Measurements from ENCODE around the gene DNAJB12. TPM values are rescaled to one million over a fixed set of nuclear protein-coding genes. Genes with fewer than 3 reads are reported as not detected.
"Not testable (repeated sequence)": the region's sequence is repeated elsewhere in the genome, so short reads cannot be mapped to it uniquely, and the experiment has no call there.

Gene DNAJB12
- total and polyA plus RNA-seq, 3 donors from 2014 or later, result 50.3 to 57.6 (median 52.4) TPM

GRCh38 chr10:72330069-72330426 is 24.7 kb downstream of the DNAJB12 start:
- Histone ChIP-seq H3K9me3 (no peaks in the 10 kb centered on the region), H3K4me3 (no peak overlapping the region), H3K27me3 (no peaks in the 10 kb centered on the region), H3K4me1 (peaks cover 81% of the 10 kb centered on the region), H3K36me3 (ENCODE audit: low read depth, missing control alignments) (no peaks in the 10 kb centered on the region), H3K27ac (peak overlapping the region; percentile 74 to 83)
- intact Hi-C loops (cut with DNase I; ENCODE audit: low total_unique reads), result loop anchor here (10.0 kb wide), 4 partner anchors 55 to 435 kb away; partner anchors contain the start of genes CHST3 and DDIT4
- no peak for DNase-seq
- WGBS, 2 donors, result 47 to 63% methylated on average over 2 of the region's 2 CpGs
- TF ChIP-seq, protein P1, sequence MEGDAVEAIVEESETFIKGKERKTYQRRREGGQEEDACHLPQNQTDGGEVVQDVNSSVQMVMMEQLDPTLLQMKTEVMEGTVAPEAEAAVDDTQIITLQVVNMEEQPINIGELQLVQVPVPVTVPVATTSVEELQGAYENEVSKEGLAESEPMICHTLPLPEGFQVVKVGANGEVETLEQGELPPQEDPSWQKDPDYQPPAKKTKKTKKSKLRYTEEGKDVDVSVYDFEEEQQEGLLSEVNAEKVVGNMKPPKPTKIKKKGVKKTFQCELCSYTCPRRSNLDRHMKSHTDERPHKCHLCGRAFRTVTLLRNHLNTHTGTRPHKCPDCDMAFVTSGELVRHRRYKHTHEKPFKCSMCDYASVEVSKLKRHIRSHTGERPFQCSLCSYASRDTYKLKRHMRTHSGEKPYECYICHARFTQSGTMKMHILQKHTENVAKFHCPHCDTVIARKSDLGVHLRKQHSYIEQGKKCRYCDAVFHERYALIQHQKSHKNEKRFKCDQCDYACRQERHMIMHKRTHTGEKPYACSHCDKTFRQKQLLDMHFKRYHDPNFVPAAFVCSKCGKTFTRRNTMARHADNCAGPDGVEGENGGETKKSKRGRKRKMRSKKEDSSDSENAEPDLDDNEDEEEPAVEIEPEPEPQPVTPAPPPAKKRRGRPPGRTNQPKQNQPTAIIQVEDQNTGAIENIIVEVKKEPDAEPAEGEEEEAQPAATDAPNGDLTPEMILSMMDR (IDR thresholded peaks at IDR 0.05), result no peak

DNA sequence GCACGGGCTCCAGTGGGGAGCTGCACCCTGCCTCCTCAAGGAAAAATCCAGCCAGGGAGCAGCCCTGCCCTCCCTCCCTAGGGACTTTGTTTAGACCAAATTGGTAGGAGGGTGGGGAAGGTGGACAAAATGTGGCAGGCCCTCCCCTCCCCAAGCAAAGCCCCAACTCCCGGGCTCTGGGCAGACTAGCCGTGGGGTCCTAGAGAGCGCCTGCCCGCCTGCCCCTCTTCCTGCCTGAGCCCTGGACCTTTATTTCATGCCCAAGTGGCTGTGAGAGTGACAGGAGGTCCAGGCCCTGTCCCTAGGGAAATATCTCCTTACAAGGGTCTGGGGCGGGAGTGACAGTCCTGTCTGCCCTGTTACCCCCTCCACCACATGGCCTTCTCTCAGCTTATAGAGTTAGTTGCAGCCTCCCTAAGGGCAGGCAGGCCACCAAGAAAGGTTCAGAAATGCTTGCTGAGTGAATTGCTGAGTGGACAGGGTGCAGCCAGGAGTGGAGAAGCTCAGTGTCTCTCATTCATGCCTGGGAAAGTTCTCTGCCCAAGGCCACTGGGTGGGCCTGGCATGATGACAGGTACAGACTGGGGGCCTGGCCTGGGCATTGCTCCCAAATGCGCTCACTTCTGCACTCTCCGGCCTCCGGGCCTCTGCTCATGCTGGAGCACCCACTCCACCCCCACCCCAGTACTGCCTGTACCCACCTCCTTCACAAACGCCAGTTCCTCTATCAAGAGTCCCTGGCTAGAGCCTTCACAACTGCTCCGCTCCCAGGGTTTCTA is 25.2 kb downstream of the DNAJB12 start:
- no peaks in the 10 kb centered on the region for H3K9me3 ChIP-seq
- 43 to 70% methylated on average over 7 to 11 of the region's 11 CpGs for WGBS, 2 donors

GRCh38 chr10:72328829-72329204 is 25.9 kb downstream of the DNAJB12 start:
- Histone ChIP-seq H3K4me1 (peaks cover 73% of the 10 kb centered on the region), H3K27me3 (no peaks in the 10 kb centered on the region), H3K9me3 (no peaks in the 10 kb centered on the region), H3K4me3 (no peak overlapping the region), H3K36me3 (ENCODE audit: low read depth, missing control alignments) (no peaks in the 10 kb centered on the region), H3K27ac (peak overlapping the region; percentile 74 to 83)
- no peak for DNase-seq
- intact Hi-C loops (cut with DNase I; ENCODE audit: low total_unique reads), result no loop called here
- 38 to 60% methylated on average over 2 to 5 of the region's 5 CpGs for WGBS, 2 donors
- TF ChIP-seq, protein P1 (IDR thresholded peaks at IDR 0.05), result no peak
- TF ChIP-seq POLR2A (IDR thresholded peaks at IDR 0.05), result no peak

More for the DNA sequence above, 25.2 kb downstream of the DNAJB12 start:
- Histone ChIP-seq H3K4me1 (peaks cover 80% of the 10 kb centered on the region), H3K27ac (peak overlapping the region; percentile 74 to 83), H3K27me3 (no peaks in the 10 kb centered on the region), H3K36me3 (ENCODE audit: low read depth, missing control alignments) (no peaks in the 10 kb centered on the region), H3K4me3 (no peak overlapping the region)
- peak; percentile 77 for DNase-seq
- TF ChIP-seq, protein P1 (IDR thresholded peaks at IDR 0.05), result no peak
- no peak for TF ChIP-seq POLR2A (IDR thresholded peaks at IDR 0.05)
- intact Hi-C loops (cut with DNase I; ENCODE audit: low total_unique reads), result loop anchor here (10.0 kb wide), 4 partner anchors 55 to 435 kb away; partner anchors contain the start of genes CHST3 and DDIT4

GRCh38 chr10:72328045-72328828 is 26.5 kb downstream of the DNAJB12 start:
- Histone ChIP-seq H3K27ac (peak overlapping the region; percentile 74 to 83), H3K36me3 (ENCODE audit: low read depth, missing control alignments) (no peaks in the 10 kb centered on the region), H3K27me3 (no peaks in the 10 kb centered on the region), H3K4me3 (no peak overlapping the region), H3K9me3 (no peaks in the 10 kb centered on the region), H3K4me1 (peaks cover 68% of the 10 kb centered on the region)
- TF ChIP-seq, protein P1 (IDR thresholded peaks at IDR 0.05), result peak; percentile 42 to 51 (median 45)
- no peak for TF ChIP-seq POLR2A (IDR thresholded peaks at IDR 0.05)
- DNase-seq, result peak; percentile 81
- 41 to 42% methylated on average over 5 to 11 of the region's 14 CpGs for WGBS, 2 donors
- intact Hi-C loops (cut with DNase I; ENCODE audit: low total_unique reads), result no loop called here

GRCh38 chr10:72326665-72327603 is 27.8 kb downstream of the DNAJB12 start:
- intact Hi-C loops (cut with DNase I; ENCODE audit: low total_unique reads); H3K27me3 ChIP-seq; H3K36me3 ChIP-seq (ENCODE audit: low read depth, missing control alignments); H3K9me3 ChIP-seq; H3K4me3 ChIP-seq: not testable (repeated sequence)
- Histone ChIP-seq H3K27ac (peak overlapping the region; percentile 19 to 83), H3K4me1 (peaks cover 56% of the 10 kb centered on the region)
- peak; percentile 62 for DNase-seq
- WGBS, 2 donors, result 84 to 89% methylated on average over 32 of the region's 32 CpGs

DNA sequence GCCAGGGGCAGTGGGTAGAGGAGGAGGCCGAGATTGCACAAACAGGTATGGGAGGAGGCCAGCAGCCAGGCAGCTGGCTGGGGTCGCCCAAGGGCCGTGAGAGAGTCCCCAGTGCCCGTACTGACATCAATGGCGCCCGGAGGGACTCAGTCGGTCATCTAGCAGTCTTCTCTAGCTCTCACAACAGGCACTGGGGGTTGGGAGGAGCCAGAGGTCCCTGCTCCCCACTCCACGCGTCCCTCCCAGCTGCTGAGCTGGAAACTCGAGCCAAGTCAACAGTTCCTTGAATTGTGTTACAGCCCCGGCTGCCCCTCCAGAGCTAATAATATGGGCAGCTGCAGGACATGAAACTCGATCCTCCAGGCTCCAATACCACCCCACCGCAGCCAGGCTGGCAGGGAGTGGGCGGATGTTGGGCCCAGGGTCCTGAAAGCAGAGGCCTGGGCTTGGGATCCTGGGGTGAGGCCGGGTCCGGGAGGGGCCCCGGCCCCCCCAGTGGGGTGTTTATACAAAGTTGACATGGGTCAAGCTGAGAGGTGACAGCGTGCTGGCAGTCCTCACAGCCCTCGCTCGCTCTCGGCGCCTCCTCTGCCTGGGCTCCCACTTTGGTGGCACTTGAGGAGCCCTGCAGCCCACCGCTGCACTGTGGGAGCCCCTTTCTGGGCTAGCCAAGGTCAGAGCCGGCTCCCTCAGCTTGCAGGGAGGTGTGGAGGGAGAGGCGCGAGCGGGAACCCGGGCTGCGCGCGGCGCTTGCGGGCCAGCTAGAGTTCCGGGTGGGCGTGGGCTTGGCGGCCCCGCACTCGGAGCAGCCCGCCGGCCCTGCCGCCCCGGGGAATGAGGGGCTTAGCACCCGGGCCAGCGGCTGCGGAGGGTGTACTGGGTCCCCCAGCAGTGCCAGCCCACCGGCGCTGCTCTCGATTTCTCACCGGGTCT is 29.2 kb downstream of the DNAJB12 start:
- DNase-seq, result peak; percentile 72
- Histone ChIP-seq H3K4me3 (peak overlapping the region; percentile 12 to 48), H3K4me1 (peaks cover 52% of the 10 kb centered on the region), H3K27ac (peak overlapping the region; percentile 58 to 60)
- 8 to 47% methylated on average over 13 to 28 of the region's 49 CpGs for whole genome bisulfite sequencing, 2 donors
- H3K36me3 ChIP-seq (ENCODE audit: low read depth, missing control alignments); intact Hi-C loops (cut with DNase I; ENCODE audit: low total_unique reads); H3K9me3 ChIP-seq; H3K27me3 ChIP-seq: not testable (repeated sequence)

All from testis (tissue), 3 donors.